Lower leg skin (tissue), 4 donors: ENCODE results near the gene PRDM11. TPM values are rescaled to one million over a fixed set of nuclear protein-coding genes. Genes with fewer than 3 reads are reported as not detected.
A peak's percentile ranks its signal among the peaks of the same experiment; 100 is the strongest.

Source experiments
- DNase-seq, 2 donors: peaks; one replicate each; pipeline ENCODE4 v3.0.0-alpha.2; 2019; ENCODE audit warnings: low spot score in 2 of 2
- H3K4me3 ChIP-seq: fragments of 200-600 bp; sonication (generic); 2 replicates; pipeline ENCODE4 v1.5.1; 2017; ENCODE audit warnings: mild to moderate bottlenecking, low read depth; ENCODE audit not compliant: poor library complexity, severe bottlenecking
- POLR2A ChIP-seq, 2 donors: fragments of 450-650 bp; IDR thresholded peaks; one replicate each; pipeline ENCODE4 v1.6.1; 2016 to 2017; ENCODE audit warnings: antibody characterized with exemption in 2 of 2, mild to moderate bottlenecking in 1 of 2, moderate library complexity in 1 of 2
- WGBS, 2 donors: methylation state at CpG; one replicate each; pipeline ENCODE4 v1.1.5; 2018; 5-methylcytosine and 5-hydroxymethylcytosine counted together
- intact Hi-C: fragments of 100-400 bp; cut with DNase I; formaldehyde crosslinking; loops from one replicate; pipeline ENCODE4 v1.15.0; 2023; ENCODE audit warnings: low total_unique reads
- total RNA-seq, 4 donors: library from RNA; depleted of rRNA; stranded (reverse); fragments of >200 nt; gene quantifications; one replicate each; pipeline ENCODE4 v1.1.0, GENCODE V29; 2016
- TF ChIP-seq, protein P1 (sequence below), 3 donors: fragments of 450-650 bp; IDR thresholded peaks; one replicate each; pipeline ENCODE4 v1.5.1; 2016; ENCODE audit warnings: antibody characterized with exemption in 3 of 3, mild to moderate bottlenecking in 3 of 3, moderate library complexity in 2 of 3

The PRDM11 gene
- total RNA-seq, 4 donors from 2014 or later, result 3.2 to 9.5 (median 6.6) TPM

DNA sequence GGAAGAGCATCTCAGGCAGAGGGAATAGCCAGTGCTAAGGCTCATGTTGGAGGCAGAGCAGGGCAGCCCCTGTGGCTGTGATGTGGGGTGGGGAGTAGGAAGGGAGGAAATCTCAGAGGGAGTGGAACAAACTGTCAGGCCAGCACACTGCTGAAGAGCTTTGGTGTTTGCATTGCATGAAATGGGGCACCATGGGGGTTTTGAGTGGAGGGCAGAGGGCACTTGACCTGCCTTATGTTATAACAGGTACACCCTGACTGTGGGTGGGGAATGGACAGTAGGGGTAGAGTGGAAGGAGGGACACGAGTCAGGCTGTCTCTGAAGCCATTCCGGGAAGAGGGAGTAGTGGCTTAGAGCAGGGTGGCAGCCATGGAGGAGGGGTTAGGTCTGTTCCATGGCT is 24.0 kb downstream of the PRDM11 start:
- WGBS, 2 donors, result 78 to 85% methylated on average over 2 of the region's 2 CpGs
- H3K4me3 ChIP-seq, result no peak overlapping the region
- TF ChIP-seq POLR2A (IDR thresholded peaks at IDR 0.05), result no peak
- TF ChIP-seq, protein P1, sequence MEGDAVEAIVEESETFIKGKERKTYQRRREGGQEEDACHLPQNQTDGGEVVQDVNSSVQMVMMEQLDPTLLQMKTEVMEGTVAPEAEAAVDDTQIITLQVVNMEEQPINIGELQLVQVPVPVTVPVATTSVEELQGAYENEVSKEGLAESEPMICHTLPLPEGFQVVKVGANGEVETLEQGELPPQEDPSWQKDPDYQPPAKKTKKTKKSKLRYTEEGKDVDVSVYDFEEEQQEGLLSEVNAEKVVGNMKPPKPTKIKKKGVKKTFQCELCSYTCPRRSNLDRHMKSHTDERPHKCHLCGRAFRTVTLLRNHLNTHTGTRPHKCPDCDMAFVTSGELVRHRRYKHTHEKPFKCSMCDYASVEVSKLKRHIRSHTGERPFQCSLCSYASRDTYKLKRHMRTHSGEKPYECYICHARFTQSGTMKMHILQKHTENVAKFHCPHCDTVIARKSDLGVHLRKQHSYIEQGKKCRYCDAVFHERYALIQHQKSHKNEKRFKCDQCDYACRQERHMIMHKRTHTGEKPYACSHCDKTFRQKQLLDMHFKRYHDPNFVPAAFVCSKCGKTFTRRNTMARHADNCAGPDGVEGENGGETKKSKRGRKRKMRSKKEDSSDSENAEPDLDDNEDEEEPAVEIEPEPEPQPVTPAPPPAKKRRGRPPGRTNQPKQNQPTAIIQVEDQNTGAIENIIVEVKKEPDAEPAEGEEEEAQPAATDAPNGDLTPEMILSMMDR (IDR thresholded peaks at IDR 0.05), result no peak
- intact Hi-C loops, result no loop called here
- peak in 1 of 2 donors; percentile 54 for DNase-seq

DNA sequence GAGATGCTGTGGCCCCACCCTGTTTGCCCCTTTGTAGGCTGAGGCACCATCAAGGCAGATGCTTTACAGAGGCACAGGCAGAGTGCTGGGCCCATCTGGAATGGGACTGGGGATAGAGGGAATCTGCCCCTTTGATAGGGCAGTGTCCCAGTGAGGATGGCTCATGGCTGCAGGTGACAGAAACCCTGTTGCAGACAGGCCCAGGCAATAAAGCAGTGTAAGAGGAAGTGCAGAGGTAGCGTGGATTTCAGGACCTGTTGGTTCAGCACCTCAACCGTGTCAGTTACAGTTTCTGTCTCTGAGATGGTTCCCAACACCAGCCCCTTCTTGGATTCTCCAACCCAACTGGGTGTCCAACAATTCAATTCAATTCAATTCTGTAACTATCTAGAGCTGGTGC is 25.1 kb downstream of the PRDM11 start:
- 84 to 100% methylated on average over 2 of the region's 2 CpGs for WGBS, 2 donors
- DNase-seq, result peak in 1 of 2 donors; percentile 60
- no peak overlapping the region for H3K4me3 ChIP-seq
- TF ChIP-seq, protein P1 (IDR thresholded peaks at IDR 0.05), result no peak
- no peak for TF ChIP-seq POLR2A (IDR thresholded peaks at IDR 0.05)
- intact Hi-C loops, result no loop called here

DNA sequence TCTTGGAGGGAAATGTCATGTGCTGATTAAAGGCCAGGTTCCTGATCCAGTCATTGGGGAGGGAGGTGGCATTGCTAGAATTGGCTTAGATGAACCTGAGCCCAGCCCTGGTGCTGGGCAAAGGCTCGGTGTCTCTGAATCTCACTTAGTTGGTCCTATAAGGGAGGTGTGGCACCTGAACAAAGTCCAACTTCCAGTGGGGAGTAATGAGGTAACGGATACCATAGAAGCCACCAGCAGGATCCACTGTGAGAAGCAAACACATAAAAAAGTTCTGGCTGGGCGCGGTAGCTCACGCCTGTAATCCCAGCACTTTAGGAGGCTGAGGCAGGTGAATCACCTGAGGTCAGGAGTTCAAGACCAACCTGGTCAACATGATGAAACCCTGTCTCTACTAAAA is 26.6 kb downstream of the PRDM11 start:
- TF ChIP-seq, protein P1 (IDR thresholded peaks at IDR 0.05), result no peak
- no peak for TF ChIP-seq POLR2A (IDR thresholded peaks at IDR 0.05)
- intact Hi-C loops, result no loop called here
- H3K4me3 ChIP-seq, result no peak overlapping the region
- 90 to 97% methylated on average over 5 of the region's 5 CpGs for WGBS, 2 donors
- DNase-seq, result peak in 1 of 2 donors; percentile 23

DNA sequence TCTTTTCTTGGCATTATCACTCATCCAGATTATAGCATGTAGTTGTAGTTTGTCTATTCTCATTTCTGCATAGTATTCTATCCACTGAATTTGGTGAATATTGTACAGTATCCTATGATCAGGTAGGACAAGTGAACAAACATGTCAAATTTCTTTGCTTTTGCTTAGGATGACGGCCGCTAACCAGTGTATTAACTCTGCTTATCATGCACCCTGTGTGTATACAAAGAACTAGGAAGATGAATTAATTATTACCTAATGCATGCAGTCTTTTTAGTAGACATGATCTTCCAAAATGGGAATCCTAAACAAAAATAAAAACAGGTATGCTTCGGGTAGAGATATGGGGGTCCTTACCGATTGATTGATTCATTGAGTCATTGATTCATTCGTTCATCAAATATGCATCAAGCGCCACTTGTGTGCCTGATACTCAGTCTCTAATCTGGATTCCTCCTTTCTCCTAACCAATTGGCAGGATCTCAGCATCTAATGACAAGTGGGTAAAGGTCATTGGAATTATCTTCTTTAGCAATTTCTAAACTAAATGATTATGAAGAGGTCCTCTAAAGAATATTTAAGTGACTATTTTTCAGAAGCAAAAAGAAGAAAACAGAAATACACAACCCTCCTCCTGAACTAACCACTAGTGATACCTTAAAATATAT is 27.9 kb downstream of the PRDM11 start:
- 94 to 96% methylated on average over 6 of the region's 6 CpGs for WGBS, 2 donors
- no peak for DNase-seq
- no peak for TF ChIP-seq POLR2A (IDR thresholded peaks at IDR 0.05)
- TF ChIP-seq, protein P1 (IDR thresholded peaks at IDR 0.05), result no peak
- no peak overlapping the region for H3K4me3 ChIP-seq
- intact Hi-C loops, result no loop called here

DNA sequence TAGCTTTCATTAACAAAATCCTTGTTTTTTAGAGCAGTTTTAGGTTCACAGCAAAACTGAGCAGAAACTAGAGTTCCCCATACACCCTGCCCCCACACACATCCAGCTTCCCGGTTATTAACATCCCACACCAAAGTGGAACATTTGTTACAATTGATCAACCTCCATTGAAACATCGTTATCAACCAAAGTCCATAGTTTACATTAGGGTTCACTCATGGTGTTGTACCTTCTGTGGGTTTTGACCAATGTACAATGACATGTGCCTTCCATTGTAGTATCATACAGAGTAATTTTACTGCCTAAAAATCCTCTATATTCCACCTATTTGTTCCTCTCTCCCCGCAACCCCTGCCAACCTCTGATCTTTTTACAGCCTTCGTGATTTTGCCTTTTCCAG is 28.5 kb downstream of the PRDM11 start:
- no peak overlapping the region for H3K4me3 ChIP-seq
- intact Hi-C loops, result no loop called here
- DNase-seq, result peak in 1 of 2 donors; percentile 6
- 91 to 92% methylated on average over 4 of the region's 4 CpGs for WGBS, 2 donors
- TF ChIP-seq, protein P1 (IDR thresholded peaks at IDR 0.05), result no peak
- no peak for TF ChIP-seq POLR2A (IDR thresholded peaks at IDR 0.05)

DNA sequence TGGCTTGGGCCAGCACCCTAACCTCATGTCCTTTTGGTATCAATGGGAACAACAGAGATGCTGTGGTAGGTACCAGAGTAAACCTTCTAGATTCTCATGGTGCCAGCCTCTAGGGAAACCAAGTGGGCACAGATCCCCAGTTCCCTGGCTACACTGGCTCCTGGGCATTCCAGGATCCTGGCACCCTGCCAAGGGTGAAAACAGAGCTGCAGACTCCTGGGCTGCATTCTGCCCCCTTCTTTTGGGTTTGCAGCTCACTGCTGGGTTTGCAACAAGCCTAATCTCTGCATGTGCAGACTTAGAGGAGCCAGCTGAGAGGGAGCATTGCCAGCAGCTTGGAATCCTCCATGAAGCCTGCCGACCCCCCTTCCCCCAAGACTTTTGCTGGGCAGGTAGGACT is 30.6 kb downstream of the PRDM11 start:
- TF ChIP-seq, protein P1 (IDR thresholded peaks at IDR 0.05), result no peak
- no peak for TF ChIP-seq POLR2A (IDR thresholded peaks at IDR 0.05)

More for the DNA sequence above, 30.6 kb downstream of the PRDM11 start:
- peak in 1 of 2 donors; percentile 80 for DNase-seq
- intact Hi-C loops, result no loop called here
- WGBS, 2 donors, result 14 to 55% methylated on average over 1 of the region's 1 CpG
- no peak overlapping the region for H3K4me3 ChIP-seq
